GM21529 (cell line): ENCODE results near the gene SCP2.
"Not testable (repeated sequence)": the region's sequence is repeated elsewhere in the genome, so short reads cannot be mapped to it uniquely, and the experiment has no call there.

Experiments used
- ATAC-seq: cut with Tn5 transposase; IDR thresholded peaks from one replicate; pipeline ENCODE4 v1.9.1; 2021; ENCODE audit not compliant: unreplicated experiment

The SCP2 gene

GRCh38 chr1:52916241-52916975 lies 10.7 kb upstream of the SCP2 start:
- no peak for ATAC-seq

GRCh38 chr1:52917156-52917555 lies 9.9 kb upstream of the SCP2 start:
- no peak for ATAC-seq

- ATAC-seq: no peak
These were observed 9.5 kb upstream of the SCP2 start for GRCh38 chr1:52917581-52917980.

- ATAC-seq: no peak
These were observed 8.9 kb upstream of the SCP2 start for GRCh38 chr1:52918201-52918600.

- ATAC-seq: no peak
These were observed 7.9 kb upstream of the SCP2 start for GRCh38 chr1:52919051-52919722.

GRCh38 chr1:52919723-52920483 lies 7.2 kb upstream of the SCP2 start:
- ATAC-seq: no peak

- ATAC-seq: no peak
These were observed 6.2 kb upstream of the SCP2 start for GRCh38 chr1:52920791-52921291.

GRCh38 chr1:52925571-52926005 lies 1.5 kb upstream of the SCP2 start:
- ATAC-seq: no peak

GRCh38 chr1:52926864-52927211 lies 238 bp upstream of the SCP2 start:
- no peak for ATAC-seq

GRCh38 chr1:52928015-52928404 lies 934 bp downstream of the SCP2 start:
- ATAC-seq: no peak

- ATAC-seq: no peak
These were observed 1.9 kb downstream of the SCP2 start for GRCh38 chr1:52929019-52929418.

- ATAC-seq: no peak
These were observed 10.5 kb downstream of the SCP2 start for GRCh38 chr1:52937433-52938182.

GRCh38 chr1:52938183-52938451 lies 11.0 kb downstream of the SCP2 start:
- ATAC-seq: no peak

GRCh38 chr1:52943876-52944416 lies 16.9 kb downstream of the SCP2 start:
- no peak for ATAC-seq

- ATAC-seq: no peak
These were observed 17.5 kb downstream of the SCP2 start for GRCh38 chr1:52944566-52944965.

- ATAC-seq: no peak
These were observed 20.4 kb downstream of the SCP2 start for GRCh38 chr1:52947490-52947889.

- not testable (repeated sequence) for ATAC-seq
These were observed 22.5 kb downstream of the SCP2 start for GRCh38 chr1:52949602-52950001.

- no peak for ATAC-seq
These were observed 25.0 kb downstream of the SCP2 start for GRCh38 chr1:52952112-52952511.

GRCh38 chr1:52955129-52955970 lies 28.3 kb downstream of the SCP2 start:
- ATAC-seq: no peak

- ATAC-seq: no peak
These were observed 36.0 kb downstream of the SCP2 start for GRCh38 chr1:52963101-52963500.
